Kidney tubule cell (primary cell): Measurements from ENCODE around the gene ICE2.
"Not testable (repeated sequence)": the region's sequence is repeated elsewhere in the genome, so short reads cannot be mapped to it uniquely, and the experiment has no call there.

Experiments
- DNase-seq: peaks from one replicate; pipeline ENCODE4 v3.0.0-alpha.2; 2018; ENCODE audit warnings: low spot score

The ICE2 gene

DNA sequence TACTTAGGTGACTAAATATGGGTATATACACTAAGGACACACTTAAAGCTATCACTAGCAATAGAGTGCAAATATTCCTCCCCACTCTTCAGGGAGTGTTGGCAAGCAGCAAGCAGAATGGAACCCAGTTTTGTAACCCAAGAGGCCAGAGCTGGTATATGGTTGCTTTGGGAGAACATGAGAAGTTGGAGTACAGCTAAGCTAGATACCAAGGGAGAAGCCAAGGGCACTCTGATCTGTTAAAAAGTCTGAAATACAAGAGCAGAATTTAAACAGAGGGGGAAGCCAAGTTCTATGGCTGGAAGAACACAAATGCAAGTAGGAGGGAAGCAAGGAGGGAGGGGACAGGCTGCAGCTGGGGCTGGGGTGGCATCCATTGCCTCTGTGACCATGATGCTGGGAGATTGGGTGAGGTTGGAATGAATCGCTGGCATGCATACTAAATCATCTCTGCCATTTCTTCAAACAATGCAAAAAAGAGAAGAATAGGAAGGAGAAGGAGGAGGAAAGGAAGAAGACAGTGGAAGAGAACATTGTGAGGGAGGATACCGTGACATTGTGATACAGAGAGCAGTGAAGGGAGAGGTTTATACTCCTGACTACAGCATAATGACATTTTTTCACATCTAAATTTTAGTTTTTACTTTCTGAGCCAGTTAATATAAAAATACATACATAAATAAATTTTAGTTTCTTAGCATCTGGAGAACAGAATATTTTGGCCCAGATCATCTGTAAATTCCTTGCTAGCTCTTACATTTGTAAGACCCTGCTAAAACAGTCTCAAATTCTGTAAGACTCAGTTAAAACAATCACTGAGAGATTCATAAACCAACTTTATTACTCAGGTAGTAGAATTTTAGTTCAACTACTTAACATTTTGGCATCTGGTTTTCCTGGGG lies 72.2 kb downstream of the ICE2 start:
- DNase-seq: no peak

DNA sequence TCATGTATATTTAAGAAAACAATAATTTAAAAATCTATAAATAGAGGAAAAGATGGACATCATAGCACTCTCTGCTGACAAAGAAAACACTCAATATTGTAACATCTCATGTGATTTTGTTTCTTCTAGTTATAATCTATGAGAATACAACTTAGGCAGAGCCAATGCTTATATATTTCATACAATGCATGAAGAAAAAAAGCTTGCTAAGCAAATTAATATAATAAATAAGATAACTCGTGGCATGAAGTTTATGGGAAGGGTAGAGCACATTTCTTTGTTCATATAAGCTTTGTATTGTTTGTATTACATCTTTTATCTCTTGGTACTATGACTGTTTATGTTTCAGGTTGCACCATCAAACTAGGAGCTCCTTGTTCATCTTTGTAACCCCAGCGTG lies 73.5 kb downstream of the ICE2 start:
- DNase-seq: no peak

DNA sequence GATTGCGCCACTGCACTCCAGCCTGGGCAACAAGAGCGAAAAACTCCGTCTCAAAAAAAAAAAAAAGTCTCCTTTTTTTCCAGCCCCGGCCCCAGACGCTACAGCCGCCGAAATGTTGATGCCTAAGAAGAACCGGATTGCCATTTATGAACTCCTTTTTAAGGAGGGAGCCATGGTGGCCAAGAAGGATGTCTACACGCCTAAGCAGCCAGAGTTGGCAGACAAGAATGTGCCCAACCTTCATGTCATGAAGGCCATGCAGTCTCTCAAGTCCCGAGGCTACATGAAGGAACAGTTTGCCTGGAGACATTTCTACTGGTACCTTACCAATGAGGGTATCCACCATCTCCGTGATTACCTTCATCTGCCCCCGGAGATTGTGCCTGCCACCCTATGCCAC lies 74.6 kb downstream of the ICE2 start:
- not testable (repeated sequence) for DNase-seq

DNA sequence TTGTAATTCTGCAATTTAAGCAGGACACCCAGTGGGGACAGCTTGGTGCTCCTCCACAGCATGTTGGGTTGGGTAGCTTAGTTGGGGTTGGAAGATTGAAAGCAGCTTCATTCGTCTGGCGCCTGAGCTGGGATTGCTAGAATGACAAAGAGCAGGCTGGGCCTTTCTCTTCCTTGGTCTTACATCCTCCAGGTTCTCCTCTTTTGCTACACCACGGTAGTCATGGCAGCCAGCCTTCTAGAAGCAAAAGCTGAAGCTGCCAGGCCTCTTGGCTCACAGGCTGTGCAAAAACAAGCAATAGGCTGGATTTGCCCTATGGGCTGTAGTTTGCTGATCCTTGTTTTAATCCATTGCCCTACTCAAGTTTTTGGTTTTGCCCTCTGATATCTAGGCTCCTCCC lies 78.0 kb downstream of the ICE2 start:
- no peak for DNase-seq

DNA sequence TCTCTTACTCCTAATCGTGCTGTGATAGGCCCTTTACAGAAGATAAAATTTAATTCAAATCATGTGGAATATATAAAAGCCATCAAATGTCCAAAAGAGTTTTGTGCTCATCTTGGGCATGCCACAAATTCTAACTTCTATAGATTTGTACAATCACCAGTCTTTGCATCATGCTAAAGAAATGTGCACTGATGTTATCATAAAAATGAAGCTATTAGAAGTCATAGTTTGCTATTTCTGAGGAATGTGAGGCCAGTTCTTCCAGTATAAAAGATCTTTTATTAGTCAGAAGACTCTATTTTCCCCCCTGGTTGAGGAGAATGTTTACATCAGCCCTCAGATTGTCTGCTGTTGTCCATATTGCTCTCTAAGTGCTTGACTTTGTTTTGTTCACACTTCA lies 79.0 kb downstream of the ICE2 start:
- peak; percentile 52 for DNase-seq

DNA sequence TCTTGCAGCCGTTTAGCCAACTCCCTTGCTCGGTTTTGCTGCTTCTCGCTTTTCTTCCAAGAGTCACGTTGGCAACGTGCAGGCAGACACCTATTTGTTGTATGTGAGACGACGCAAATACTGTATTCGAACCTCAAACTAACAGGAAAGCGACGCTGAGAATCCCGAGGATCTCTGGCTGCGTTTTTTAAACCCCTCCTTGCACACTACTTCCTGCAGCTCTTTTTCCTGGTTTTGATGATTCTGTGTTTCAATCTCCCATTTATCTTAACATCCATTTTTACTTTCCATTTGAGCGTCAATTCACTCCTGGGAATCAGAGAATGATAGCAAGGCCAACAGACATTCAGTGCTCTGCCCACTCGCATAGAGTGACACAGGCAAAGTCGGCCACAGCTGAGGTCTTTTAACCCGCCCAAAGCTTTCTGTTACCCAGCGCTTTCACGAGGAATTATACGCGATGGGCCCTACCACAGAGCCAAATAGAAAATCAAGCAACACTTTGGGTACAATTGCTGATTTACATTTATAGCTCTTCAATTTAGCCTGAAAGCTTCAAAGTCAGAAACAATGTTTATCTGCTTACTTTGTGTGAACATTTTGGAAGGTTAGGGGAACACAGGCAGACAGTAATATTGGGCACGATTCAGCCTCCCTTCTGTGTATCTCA lies 79.6 kb downstream of the ICE2 start:
- DNase-seq: no peak

DNA sequence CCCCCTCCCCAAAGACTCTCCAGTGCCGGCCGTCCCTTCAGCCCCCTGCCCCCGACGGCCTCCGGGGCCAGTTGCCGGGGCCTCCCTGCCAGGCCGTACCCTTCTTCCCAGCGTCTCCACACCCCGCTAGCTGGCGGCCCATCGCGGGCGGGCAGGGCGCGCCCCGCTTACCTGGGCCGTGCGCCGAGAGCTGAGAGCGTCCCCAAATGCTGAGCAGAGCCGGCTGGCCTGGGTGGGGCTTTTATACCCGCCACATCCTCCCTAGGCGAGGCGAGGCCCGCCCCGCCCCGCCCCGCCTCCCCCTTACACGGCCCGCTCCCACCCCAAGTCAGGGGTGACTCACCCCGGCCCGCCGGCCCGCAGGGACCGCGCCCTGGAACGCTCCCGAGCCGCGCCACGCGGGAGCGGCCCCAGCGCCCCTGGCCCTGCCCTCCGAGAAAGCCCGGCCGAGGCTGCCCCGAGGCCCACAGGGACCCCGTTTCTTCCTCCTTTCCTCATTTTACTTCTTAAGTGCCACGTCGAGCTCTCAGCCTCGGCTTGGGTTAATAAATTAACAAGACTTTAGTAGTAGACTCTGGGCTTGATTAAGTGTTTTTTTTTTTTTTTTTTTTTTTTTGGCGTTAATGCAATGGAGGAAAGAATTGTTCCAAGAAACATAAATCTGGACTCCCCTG lies 81.0 kb downstream of the ICE2 start, which contains the start of gene ANXA2:
Gene ANXA2 (minus strand): TSS at position 215 of the 674 bp plus-strand sequence. CDS start 11,911 bp downstream, outside the sequence.
- peak; percentile 94 for DNase-seq

DNA sequence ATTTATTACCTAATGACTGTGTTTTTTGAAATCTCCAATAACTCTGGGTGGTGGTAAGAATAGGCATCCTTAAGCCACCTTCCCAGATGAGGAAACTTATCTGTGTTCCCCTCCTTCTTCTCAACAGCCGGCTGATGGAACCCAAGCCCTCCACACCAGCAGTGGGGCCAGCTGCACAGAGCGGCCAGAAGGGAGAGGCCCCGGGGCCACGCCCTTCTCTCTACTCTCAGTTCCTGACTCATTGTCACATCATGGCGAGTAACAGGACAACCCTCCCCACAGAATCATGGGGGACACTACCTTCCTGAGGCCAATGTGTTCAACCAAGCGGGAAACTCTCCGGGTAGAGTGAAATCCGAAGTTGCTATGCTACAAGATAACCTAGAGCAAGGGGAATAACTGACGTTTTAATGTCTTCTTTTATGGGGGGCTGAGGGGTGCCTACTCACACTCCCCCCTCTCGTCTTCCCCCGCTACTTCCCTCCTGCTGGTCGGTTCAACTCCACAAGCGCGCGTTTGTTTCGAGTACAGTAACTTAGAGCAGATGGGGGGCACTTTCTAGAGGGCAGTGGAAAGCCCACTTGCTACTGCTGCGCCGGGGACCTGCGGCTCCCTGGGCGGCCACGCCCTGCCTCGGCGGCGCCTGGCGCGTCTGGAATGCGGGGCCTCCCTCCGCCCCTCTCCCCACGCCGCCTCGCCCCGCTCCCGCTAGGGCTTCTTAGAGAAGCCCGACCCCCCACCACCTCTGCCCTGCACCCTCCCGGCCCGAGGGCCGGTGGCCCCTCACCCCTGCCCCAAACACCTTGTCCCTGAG lies 81.8 kb downstream of the ICE2 start:
- DNase-seq: peak; percentile 88

DNA sequence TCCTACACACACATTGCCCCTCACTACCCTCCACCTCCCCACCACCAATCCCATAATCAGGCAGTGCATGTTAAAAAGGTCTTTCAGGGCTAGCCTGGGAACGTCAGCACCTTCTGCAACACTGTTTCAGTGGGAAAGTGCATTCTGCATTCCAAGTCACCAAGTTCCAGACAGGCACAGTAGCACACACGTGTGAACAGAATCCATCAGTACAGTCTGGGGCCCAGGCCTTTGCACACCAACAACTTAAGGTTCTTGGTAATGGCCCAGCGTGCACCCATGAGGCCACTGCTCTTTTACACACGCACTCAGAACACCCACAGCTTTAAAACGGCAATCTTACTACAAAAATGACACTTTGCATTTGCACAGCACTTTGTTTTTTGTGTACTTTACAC lies 82.4 kb downstream of the ICE2 start:
- no peak for DNase-seq

DNA sequence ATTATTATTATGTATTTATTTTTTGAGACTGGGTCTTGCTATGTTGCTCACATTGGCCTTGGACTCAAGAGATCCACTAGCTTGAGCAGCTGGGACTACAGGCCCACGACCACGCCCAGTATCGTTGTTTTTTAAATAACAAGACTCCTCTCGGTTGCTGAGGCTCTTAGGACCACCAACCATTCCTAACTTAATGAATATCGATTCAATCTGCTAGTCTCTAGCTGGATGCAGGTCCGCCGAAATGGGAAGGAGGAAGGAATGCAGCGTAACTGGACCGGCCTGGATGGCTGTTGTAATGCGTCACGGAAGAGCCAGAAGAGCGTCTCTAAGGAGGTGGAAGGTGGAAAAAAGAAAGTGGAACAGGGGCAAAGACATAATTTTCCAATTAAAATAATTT lies 82.8 kb downstream of the ICE2 start:
- no peak for DNase-seq

DNA sequence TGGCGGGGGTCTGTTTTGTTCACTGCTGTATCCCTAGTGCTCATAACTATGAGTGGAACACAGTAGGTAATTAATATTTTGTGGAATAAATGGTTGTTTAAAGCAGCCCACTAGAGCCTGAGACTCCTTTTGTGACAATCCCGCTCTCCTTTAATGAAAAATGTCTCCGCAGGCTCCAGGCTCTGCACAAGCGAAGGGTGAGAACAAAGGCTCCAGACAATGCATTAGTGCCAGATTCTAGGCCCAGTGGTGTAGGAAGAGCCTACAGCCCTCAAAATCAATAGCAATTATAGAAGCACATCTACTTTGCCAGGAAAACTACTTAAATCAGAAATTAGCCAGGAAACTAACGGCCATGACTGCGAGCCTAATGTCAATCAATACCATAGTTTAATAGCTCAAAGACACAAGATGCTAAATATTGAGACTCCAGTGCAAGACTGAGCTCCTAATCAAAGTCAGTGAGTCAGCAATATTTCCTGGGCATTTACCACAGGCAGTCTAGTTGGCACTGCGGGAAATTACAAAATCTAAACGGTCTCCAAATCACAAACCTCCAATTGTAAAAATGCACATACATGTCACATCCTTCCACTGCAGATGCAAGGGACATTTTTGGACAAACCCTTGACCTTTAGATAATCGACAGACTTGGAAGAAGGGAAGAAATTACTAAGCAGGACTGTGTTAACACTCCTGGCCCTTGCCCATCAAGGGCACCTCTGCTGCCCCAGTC lies 83.5 kb downstream of the ICE2 start:
- no peak for DNase-seq

DNA sequence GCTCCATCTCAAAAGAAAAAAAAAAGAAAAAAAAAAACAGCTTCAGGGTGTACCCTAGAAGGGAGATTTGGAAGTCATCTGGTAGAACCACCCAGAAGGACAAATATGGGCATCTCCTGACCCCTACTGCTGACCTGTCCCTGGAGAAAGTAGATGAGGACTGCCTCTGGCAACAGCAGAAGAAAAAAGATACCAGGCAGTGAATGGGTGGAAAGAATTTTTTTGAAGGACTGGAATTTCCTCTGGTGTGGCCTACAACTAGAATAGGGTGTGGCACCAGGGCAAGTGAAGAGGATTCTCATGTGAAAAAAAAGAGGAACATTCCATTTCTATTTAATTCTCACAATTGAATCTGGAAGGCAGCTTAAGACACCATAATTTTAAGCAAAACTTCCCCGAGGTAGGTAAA lies 84.2 kb downstream of the ICE2 start:
- no peak for DNase-seq

DNA sequence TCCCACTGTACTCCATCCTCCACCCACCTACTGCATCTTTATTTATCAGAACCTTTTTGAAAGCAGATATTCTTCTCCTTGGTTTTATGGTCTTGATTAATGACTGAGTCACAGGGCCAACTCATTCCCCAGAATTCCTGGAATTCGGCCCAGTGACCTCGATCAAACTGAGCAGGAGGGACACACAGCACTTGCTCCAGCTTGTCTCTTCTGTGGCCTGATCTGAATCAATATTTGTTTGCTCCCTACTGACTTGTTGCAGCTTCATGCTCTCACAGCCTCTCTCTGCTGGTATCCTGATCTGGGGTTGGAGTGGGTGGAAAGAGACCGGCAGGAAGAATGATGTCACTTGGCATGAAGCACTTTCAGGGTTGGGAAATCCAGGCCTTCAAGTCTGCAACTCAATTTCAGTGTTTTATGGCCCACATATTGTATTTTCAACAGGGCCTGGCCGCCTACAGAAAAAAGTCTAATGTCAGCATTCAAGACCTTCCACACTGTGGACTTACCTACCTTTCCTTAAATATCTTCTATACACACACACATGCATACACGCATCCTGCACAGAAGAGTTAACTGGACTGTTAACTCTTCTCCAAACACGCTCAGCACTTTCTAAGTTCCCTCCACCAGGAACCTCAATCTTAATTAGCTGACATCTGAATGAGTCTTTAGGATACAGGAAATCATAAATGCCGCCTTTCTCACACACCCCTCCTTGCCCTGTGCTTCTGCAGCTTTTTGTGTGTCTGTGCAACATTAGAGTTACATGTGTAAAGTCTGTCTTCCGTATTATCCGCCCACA lies 85.8 kb downstream of the ICE2 start:
- peak; percentile 99 for DNase-seq

DNA sequence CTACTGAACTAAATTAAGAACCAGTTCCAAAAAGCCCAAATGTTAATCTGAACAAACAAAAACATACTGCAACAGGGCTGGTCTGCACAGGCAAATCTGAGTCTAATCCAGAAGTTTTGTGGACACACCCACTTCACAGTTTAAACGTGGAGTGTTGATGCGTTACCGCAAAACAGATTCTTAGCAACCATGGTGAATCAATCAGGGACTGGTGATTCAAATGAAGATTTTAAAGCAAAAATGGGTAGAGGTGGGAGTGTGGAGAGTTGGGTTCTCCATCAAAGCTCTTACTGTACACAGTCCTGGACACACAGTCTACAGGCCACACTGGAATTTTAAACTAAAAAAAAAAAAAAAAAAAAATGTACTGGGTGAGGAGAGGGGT lies 86.3 kb downstream of the ICE2 start:
- peak; percentile 89 for DNase-seq

DNA sequence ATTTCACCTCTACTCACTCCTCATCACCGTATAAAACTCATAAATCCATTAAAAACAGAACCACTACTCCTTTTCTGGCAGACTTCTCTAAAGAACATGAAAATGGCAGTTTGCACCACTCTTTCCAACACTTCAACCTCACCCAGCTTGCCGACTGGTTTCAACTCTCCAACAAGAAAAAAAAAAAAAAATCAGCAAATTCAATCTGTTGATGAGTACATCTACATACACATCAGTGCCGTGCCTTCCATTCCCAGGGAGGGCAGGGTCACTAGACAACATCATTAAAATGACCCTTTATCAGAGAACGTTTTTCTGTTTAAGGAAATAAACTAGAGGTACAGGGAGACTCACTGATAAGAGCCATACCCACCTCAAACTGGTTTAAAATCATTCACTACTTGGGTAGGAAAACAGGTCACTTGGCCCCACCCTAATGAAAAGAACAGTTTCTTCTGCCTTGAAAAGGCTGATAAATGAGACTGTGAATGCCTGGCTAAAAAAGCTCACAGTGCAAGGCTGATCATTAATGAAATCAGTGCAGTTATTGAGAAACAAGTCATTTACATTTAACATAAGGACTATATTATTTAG lies 87.1 kb downstream of the ICE2 start:
- DNase-seq: no peak

DNA sequence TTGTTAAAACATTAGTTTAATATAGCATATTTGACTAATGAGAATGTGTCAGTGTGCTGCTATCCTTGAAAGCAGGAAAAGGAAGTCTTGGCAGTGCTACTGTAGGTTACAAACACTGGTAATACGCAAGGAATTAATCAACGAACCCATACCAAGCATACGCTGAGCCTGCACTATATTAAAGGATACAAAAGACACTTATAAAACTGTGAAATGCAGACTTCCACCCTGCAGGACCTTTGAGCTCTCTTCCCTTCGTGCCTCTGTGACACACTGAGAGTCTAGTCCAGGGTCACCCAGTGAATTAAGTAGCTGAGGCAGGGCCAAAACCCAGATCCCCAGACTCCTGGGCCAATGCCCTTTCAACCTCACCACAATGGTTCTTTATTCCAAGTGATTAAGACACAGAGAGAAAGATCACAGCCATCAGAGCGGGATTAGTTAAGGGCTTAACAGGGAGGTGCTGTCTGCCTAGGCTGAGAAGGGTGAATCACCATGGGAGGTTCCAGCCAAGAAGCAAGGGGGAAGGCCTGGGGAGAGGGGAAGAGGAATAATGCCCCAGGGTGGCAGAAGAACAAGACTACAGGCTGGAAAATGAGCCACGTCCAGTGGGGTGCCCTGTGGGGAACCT lies 88.0 kb downstream of the ICE2 start:
- DNase-seq: peak; percentile 91

DNA sequence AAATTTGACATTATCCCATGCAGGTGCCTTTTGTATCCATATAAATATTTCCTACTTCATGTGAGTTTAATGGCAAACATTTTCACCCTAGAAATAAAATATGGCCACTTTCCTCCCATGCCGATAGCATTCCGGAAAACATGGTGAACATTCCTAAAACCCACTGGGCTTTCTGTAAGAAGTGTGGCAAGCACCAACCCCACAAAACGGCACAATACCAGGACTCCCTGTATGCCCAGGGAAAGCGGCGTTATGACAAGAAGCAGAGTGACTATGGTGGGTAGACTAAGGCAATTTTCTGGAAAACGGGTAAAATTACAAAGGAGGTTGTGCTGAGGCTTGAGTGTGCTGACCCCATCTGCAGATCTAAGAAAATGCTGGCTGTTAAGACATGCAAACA lies 88.7 kb downstream of the ICE2 start:
- DNase-seq: peak; percentile 7

DNA sequence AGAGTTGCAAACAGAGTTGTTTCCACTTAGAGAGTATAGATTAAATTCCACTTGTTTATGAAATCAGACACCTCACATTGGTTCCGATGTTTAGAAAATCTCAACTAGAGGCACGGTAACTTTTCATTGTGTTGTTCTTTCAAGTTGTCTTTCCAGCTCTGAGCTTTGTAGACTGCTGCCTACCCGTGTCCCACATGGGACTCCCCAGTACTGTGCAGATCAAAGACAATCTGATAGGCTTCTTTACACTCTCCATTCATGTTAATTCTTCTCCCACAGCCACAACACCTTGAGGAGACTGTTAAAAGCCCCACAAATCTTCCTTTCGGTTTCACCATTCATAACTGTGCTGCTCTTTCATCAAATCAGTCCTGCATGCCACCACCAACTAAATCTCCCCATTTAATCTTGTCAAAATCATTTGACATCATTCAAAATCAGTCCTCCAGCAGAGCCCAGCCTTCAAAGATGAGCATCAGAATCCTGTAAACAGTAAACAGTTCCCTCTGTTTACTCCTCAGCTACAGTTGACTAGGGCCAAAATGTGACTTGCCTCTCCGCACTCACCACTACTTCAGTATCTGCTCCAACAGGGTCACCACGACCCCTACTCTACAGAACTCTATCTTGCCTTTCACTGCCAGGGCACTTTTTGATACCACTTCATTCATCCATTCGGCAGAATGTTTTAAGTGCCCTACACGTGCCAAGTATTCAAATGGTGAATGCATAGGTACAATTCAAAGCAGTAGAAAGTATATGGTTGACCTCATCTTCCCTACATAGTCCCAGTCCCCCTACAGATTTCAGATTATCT lies 89.5 kb downstream of the ICE2 start:
- peak; percentile 10 for DNase-seq

DNA sequence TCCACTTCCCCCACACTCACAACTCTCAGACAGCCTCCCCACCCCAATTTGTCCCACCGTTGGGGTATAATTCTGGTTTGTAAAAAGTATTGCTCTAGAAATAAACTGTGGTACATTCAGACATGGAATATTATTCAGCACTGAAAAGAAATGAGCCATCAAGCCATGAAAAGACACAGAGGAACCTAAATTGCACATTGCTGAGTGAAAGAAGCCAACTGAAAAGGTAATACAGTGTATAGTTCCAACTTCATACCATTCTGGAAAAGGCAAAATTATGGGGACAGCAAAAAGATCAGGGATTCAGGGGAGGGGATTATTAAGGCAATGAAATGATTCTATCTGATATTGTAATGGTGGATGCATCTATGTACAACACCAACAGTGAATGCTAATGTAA lies 91.6 kb downstream of the ICE2 start:
- no peak for DNase-seq
